Stimulated activated CD8-positive, alpha-beta memory T cell treated with anti-CD3 and anti-CD28 coated beads, Interleukin-12 subunit alpha, Interleukin-12 subunit beta, amount 100 ng/mL, for 24 hours (primary cell): ENCODE data around the gene ARFIP2.

Source experiments
- DNase-seq: peaks from one replicate; pipeline ENCODE4 v3.0.0-alpha.2; 2020; ENCODE audit errors: extremely low read depth

ARFIP2 gene

GRCh38 chr11:6443269-6444003 lies 37.7 kb downstream of the ARFIP2 start:
- DNase-seq = no peak

GRCh38 chr11:6442441-6442840 lies 38.7 kb downstream of the ARFIP2 start:
- DNase-seq = no peak

- DNase-seq = no peak
Observed at GRCh38 chr11:6440906-6441358, 40.2 kb downstream of the ARFIP2 start, which contains the start of gene HPX. TSS of gene HPX (minus strand) at chr11:6440987. CDS start at chr11:6440963, 24 bp downstream.

- no peak for DNase-seq
Observed at GRCh38 chr11:6438979-6439571, 42.1 kb downstream of the ARFIP2 start.

GRCh38 chr11:6437993-6438392 lies 43.1 kb downstream of the ARFIP2 start:
- DNase-seq = no peak

GRCh38 chr11:6437423-6437822 lies 43.7 kb downstream of the ARFIP2 start:
- no peak for DNase-seq

GRCh38 chr11:6433998-6434660 lies 47.0 kb downstream of the ARFIP2 start:
- DNase-seq = no peak

GRCh38 chr11:6431861-6432260 lies 49.3 kb downstream of the ARFIP2 start:
- DNase-seq = no peak

- DNase-seq = no peak
Observed at GRCh38 chr11:6427516-6427915, 53.6 kb downstream of the ARFIP2 start.
